Right cardiac atrium (tissue), 5 donors: ENCODE data around the gene SLC39A12. TPM values are rescaled to one million over a fixed set of nuclear protein-coding genes. Genes with fewer than 3 reads are reported as not detected.

ENCODE experiments used
- ATAC-seq, 2 donors: fragments of 200-7000 bp; cut with Tn5 transposase; one replicate each; pipeline versions ENCODE4 v1.8.0 to v1.9.1; 2020; ENCODE audit warnings: moderate library complexity in 2 of 2, mild to moderate bottlenecking in 1 of 2
- DNase-seq, 3 donors: peaks; one replicate each; pipeline ENCODE4 v3.0.0-alpha.2; 2020
- H3K27ac ChIP-seq: one replicate; pipeline ENCODE4 v1.5.1; 2013; ENCODE audit warnings: mild to moderate bottlenecking, low read length, control low read depth, moderate library complexity
- H3K27me3 ChIP-seq: one replicate; pipeline ENCODE4 v1.6.1; 2013; ENCODE audit not compliant: control insufficient read depth, insufficient read depth
- H3K4me1 ChIP-seq: one replicate; pipeline ENCODE4 v1.6.1; 2013; ENCODE audit warnings: low read length; ENCODE audit not compliant: control insufficient read depth, insufficient read depth
- H3K4me3 ChIP-seq: one replicate; pipeline ENCODE4 v1.5.1; 2013; ENCODE audit warnings: low read length, control low read depth
- H3K9me3 ChIP-seq: one replicate; pipeline ENCODE4 v1.6.1; 2013; ENCODE audit warnings: low read length; ENCODE audit not compliant: control insufficient read depth
- WGBS: extraction: QIAGEN DNeasy Blood & Tissue Kit; methylation state at CpG from one replicate; pipeline ENCODE4 v1.1.7; 2013; 5-methylcytosine and 5-hydroxymethylcytosine counted together
- intact Hi-C, 4 donors: fragments of 100-400 bp; cut with DNase I; formaldehyde crosslinking; loops; one replicate each; pipeline versions ENCODE4 v1.11.0 to v1.14.0; 2022 to 2023
- polyA plus RNA-seq: library from polyadenylated mRNA; stranded (reverse); fragments of 200-250 nt; gene quantifications from one replicate; pipeline ENCODE4 v1.2.3, GENCODE V29; 2013
- total RNA-seq, 4 donors: library from RNA; stranded (reverse); fragmentation: NEBNext Ultra II Directional; extraction: Animal tissue kit (Norgen Biotek cat#: 25700); gene quantifications; one replicate each; pipeline ENCODE4 v1.2.1, GENCODE V29; 2021
- donor health status: healthy with polysubstance abuse.
- donor health status: DM: no; HTN: yes; CAD: no.
- donor health status: DM: no; HTN: no; CAD: no.
- donor health status: DM: no; HTN: yes; CAD: no; lungs with severe emphysema.
- donor health status: DM: yes; HTN: yes; CAD: no.

Gene SLC39A12
- total and polyA plus RNA-seq, 5 donors, result 0.05 TPM; not detected in 4

DNA sequence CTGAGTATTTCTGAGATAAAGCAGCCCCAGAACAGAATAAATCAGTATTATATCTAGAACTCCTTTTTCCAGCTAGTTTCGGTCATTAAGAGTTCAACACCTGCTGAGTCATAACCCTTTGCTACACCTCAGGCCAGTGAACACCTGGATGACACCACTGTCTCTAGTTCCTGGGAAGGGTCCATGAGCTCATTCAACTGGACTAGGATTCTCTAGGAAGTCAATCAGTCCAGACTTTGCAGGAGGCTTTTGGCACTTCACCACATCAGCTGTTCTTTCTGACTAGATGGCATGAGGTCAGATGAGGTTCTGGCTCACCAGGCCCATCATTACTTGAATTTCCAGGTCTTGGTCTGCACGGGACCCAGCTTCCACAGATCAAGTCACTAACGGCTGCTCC lies 11.7 kb downstream of the SLC39A12 start:
- intact Hi-C loops, result no loop called here
- Histone ChIP-seq H3K27me3 (no peaks in the 10 kb centered on the region), H3K4me1 (no peaks in the 10 kb centered on the region), H3K4me3 (no peak overlapping the region), H3K9me3 (peaks cover 2% of the 10 kb centered on the region), H3K27ac (no peak overlapping the region)
- ATAC-seq, result no peak
- 87% methylated on average over 3 of the region's 3 CpGs for WGBS
- DNase-seq, result no peak

DNA sequence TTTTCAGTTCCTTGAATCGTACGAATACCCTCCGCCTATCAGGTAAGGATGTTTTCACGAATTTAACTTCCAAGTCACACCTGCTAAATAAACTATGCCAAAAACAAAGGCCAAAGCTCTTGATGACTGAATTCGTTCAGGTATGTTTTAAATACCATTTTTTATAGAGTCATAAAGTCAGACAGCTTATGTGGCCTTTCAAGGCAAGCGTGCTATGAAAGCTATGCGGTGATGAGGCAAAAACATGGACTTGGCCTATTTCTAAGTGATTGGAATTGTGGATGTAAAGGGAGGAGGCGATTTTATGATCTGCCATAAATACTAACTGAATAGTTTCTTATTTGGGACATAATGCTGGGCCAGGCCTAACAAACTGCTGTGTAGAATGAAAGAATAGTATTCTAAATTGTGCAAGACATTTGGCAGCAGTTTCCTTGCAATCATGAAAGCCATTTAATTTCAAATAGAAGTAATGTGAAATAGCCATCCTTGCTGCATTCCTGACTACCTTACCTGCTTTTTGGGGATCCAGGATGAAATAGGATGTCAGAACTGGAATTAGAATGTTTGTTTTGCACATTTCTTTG lies 14.0 kb downstream of the SLC39A12 start:
- H3K9me3 ChIP-seq, result no peaks in the 10 kb centered on the region
- no peak for ATAC-seq
- H3K4me3 ChIP-seq, result no peak overlapping the region
- WGBS, result 87% methylated on average over 8 of the region's 8 CpGs
- no peak overlapping the region for H3K27ac ChIP-seq
- H3K4me1 ChIP-seq, result no peaks in the 10 kb centered on the region
- no peak for DNase-seq
- no peaks in the 10 kb centered on the region for H3K27me3 ChIP-seq
- intact Hi-C loops, result no loop called here

DNA sequence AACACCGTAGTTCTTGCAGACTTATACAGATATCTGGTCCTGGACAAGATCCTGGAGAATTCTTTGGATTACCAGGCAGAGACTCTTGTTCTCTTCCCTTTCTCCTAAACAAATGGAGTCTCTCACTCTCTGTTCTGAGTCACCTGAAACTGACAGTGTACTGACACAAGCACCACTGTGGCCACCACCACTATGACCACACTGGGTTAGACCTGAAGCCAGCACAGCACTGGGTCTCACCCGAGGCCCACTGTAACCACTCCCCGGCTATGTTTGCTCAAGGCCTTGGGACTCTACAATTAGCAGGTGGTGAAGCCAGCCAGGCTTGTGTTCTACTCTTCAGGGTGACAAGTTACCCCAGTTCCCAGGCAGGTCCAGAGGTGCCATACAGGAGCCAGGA lies 22.8 kb downstream of the SLC39A12 start:
- Histone ChIP-seq H3K4me1 (no peaks in the 10 kb centered on the region), H3K27ac (no peak overlapping the region), H3K27me3 (no peaks in the 10 kb centered on the region), H3K9me3 (no peaks in the 10 kb centered on the region), H3K4me3 (no peak overlapping the region)
- intact Hi-C loops, result no loop called here
- ATAC-seq (no peak), DNase-seq (no peak)
- 88% methylated on average over 3 of the region's 3 CpGs for WGBS

DNA sequence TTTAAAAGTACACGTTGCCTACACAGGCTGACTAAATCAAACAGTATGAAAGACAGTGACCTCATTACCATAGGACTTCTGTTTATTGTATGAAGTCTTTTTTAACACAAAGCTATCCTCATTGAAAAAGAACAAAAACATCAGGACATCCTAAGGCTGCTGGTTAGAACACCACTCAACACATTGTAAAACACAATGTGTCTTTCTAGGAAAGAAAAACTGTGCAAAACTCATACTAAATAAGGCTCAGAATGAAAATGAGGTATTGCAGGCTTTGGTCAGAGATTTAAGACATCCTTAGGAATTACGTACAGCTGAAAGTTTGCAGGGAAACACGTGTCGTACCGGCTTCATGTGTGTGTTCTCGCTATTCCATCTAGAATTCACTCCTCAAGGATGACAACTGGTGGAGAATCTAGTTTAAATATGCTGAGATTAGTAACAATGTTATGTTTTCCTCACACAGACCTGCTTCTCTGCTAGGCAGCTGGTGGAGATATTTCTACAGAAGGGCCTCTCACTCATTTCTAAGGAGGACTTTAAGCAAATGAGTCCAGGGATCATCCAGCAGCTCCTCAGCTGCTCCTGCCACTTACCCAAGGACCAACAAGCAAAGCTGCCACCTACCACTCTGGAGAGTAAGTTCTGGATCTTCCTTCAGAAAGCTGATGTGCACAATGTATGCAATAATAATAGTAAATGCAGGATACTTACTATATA lies 29.3 kb downstream of the SLC39A12 start:
- Histone ChIP-seq H3K27ac (no peak overlapping the region), H3K27me3 (no peaks in the 10 kb centered on the region), H3K4me3 (no peak overlapping the region), H3K9me3 (no peaks in the 10 kb centered on the region), H3K4me1 (no peaks in the 10 kb centered on the region)
- ATAC-seq (no peak), DNase-seq (no peak)
- intact Hi-C loops, result no loop called here
- 87% methylated on average over 6 of the region's 6 CpGs for WGBS

DNA sequence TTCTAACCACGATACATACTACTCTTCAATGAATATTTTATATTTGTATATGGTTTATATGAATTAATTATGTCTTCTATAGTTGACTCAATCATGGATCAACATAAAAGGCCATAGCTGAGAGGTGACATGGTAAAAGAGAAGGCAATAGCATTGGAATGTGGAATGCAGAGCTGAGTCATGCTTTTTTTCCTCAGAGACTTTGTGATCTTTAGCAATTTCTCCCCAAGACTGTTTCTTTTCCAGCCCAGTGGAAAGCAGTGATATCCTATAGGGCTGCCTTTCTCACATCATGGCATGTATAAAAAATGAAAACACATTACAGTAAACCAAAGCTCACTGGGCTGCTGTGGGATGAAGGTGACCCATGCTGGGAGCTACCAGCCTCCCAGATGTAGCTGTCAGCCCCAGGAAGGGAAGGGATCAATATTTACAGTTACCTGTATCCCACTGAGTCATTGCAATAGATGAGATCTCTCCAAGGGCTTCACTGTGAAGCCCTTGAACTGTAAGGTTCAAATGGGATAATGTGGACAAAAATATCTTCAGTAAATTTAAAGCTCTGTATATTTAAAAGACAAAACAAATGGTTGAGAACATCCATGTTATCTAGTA lies 30.2 kb downstream of the SLC39A12 start:
- Histone ChIP-seq H3K9me3 (no peaks in the 10 kb centered on the region), H3K27ac (no peak overlapping the region), H3K4me3 (no peak overlapping the region), H3K4me1 (no peaks in the 10 kb centered on the region), H3K27me3 (no peaks in the 10 kb centered on the region)
- intact Hi-C loops, result no loop called here
- ATAC-seq, result no peak
- no peak for DNase-seq
- 91% methylated on average over 1 of the region's 1 CpG for WGBS

DNA sequence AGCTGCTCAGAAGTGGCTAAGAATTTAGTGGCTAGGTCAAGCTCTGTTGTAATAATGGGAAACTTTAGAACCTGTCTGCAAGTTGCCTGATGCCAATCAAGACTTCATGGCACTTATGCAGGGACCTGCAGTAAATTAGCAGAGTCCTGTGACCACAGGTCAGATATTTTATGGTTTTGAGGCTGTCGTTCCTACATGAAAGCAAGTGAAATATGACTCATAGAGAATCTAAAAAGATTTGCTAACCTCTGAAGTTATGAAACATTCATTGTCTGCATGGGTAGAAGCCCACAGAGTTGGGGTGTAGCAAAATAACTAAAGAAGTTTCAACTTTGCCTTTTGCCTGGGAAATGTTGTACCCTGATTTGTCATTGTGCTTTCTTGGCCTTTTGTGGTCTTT lies 32.3 kb downstream of the SLC39A12 start:
- DNase-seq (no peak), ATAC-seq (no peak)
- 65% methylated on average over 1 of the region's 1 CpG for WGBS
- Histone ChIP-seq H3K9me3 (no peaks in the 10 kb centered on the region), H3K4me1 (no peaks in the 10 kb centered on the region), H3K27ac (no peak overlapping the region), H3K27me3 (no peaks in the 10 kb centered on the region), H3K4me3 (no peak overlapping the region)
- intact Hi-C loops, result no loop called here

DNA sequence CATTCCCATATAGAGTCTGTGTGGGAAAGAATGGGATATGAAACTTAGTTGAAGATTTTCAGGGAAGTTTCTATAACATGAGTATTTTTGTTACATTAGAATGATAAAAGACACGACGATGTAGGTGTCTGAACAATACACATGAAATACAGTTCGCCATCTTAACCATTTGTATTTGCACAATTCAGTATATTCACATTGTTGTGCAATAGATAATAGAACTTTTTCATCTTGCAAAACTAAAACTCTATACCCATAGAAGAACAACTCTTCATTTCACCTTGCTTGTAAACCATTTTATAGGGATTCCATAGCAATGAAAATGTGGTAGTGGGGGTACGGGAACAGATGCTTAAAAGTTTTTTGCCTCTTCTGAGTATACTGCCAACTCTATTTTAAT lies 32.8 kb downstream of the SLC39A12 start:
- intact Hi-C loops, result no loop called here
- DNase-seq (no peak), ATAC-seq (no peak)
- H3K27me3 ChIP-seq, result no peaks in the 10 kb centered on the region
- 88% methylated on average over 4 of the region's 4 CpGs for WGBS
- H3K4me3 ChIP-seq, result no peak overlapping the region
- no peaks in the 10 kb centered on the region for H3K4me1 ChIP-seq
- no peak overlapping the region for H3K27ac ChIP-seq
- H3K9me3 ChIP-seq, result no peaks in the 10 kb centered on the region

DNA sequence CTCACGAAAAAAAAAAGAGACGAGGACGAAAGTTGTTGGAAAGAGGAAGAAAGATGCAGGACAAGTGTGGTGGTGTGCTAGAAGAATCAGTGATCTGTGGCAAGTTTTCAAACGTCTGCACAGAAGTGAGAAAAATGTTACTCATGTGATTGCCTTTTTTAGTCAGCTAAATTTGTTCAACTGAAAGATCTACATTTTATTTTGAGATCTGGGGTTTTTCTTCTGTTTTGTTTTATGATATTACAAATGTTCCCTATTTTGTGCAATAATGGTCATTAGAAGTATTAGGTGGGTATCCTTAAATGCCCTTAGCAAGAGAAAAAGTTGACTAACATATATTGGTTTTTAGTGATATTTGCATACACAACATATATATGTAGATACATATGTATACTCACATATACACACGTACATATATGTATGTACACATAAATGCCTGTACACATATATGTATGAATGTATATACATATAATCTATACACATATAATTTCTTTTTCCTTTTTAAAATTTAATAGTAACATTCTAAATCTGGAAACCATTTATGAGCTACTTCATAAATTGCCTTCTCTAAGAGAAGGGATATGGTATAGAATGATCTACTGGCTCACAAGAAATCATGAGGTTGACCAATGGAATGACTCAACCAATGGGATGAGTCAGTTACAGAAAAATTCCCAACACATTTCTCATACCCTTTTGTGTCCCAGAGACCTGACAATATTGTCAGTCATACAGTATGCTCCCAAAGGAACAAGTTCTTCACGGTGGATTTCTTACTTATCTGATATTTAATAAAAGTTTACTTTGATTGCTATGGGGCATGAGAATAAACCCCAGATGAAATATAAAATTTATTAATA lies 38.4 kb downstream of the SLC39A12 start:
- H3K4me3 ChIP-seq, result no peak overlapping the region
- 77% methylated on average over 6 of the region's 6 CpGs for WGBS
- no peak for DNase-seq
- no peaks in the 10 kb centered on the region for H3K27me3 ChIP-seq
- H3K9me3 ChIP-seq, result no peaks in the 10 kb centered on the region
- intact Hi-C loops, result no loop called here
- H3K4me1 ChIP-seq, result no peaks in the 10 kb centered on the region
- no peak overlapping the region for H3K27ac ChIP-seq
- ATAC-seq, result no peak

DNA sequence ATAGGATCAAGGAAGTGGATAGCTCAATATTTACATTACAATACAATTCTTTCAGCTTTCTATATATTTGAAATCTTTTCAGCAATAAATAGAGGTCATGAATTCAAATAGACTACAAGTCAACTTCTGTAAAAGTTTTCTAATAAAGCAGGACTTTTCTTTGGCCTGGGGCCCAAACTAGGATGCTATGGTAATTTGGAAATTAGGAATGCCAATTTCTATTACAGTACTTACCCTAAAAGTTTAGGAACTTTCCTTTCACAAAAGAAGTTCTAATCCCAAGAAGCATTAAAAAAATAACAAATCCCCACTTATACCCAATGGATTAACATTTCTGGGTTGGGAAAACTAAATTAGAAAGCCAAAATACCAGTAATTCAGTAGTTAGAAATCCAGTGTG lies 40.5 kb downstream of the SLC39A12 start:
- H3K4me3 ChIP-seq, result no peak overlapping the region
- no peaks in the 10 kb centered on the region for H3K4me1 ChIP-seq
- DNase-seq (no peak), ATAC-seq (no peak)
- no peaks in the 10 kb centered on the region for H3K9me3 ChIP-seq
- H3K27me3 ChIP-seq, result no peaks in the 10 kb centered on the region
- intact Hi-C loops, result no loop called here
- no peak overlapping the region for H3K27ac ChIP-seq

DNA sequence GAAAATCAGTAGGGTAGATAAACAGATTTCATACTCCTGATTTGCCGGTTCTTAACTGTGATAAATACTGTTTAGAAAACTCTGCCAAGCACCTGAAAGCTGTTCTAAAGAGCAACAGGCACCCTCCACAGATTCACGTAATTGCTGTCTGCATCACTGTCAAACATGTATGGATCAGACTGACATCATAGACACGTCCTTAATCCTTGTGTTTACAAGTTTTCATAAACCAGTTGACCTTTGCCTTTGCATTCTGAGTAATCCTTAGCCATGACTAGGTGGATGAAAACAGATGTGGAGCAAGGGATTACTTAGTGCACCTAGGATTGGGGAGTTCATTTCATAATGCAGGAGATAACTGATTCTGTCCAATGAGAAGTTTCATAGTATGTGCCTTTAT lies 41.6 kb downstream of the SLC39A12 start:
- WGBS, result 84% methylated on average over 3 of the region's 3 CpGs
- H3K27me3 ChIP-seq, result no peaks in the 10 kb centered on the region
- H3K4me1 ChIP-seq, result no peaks in the 10 kb centered on the region
- H3K27ac ChIP-seq, result no peak overlapping the region
- ATAC-seq, result no peak
- H3K9me3 ChIP-seq, result no peaks in the 10 kb centered on the region
- H3K4me3 ChIP-seq, result no peak overlapping the region
- no peak for DNase-seq
- intact Hi-C loops, result no loop called here

DNA sequence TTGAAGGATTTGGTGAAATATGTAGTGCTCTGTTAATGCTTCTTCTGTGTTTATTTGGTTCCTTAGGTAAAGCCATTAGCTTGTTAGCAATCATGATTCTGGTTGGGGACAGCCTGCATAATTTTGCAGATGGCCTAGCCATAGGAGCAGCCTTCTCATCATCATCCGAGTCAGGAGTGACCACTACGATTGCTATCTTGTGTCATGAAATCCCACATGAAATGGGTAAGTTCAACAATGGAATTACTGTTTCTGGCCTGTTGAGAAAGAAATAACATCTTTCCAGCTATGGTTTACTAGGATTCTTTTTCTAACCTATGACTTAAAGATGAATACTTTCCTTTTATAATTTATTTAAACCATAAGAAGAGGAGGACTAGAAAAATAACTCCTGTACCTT lies 48.9 kb downstream of the SLC39A12 start:
- Histone ChIP-seq H3K27me3 (no peaks in the 10 kb centered on the region), H3K4me1 (no peaks in the 10 kb centered on the region), H3K4me3 (no peak overlapping the region), H3K9me3 (no peaks in the 10 kb centered on the region), H3K27ac (no peak overlapping the region)
- intact Hi-C loops, result no loop called here
- 84% methylated on average over 2 of the region's 2 CpGs for WGBS
- no peak for DNase-seq
- ATAC-seq, result no peak
